CD14-positive monocyte (primary cell): ENCODE data around the gene PPP1R3C. TPM values are rescaled to one million over a fixed set of nuclear protein-coding genes. Genes with fewer than 3 reads are reported as not detected.

Experiments used
- DNase-seq, 3 donors: peaks; one replicate each; pipeline ENCODE4 v3.0.0-alpha.2; 2011 to 2022
- H2AFZ ChIP-seq: 2 replicates; pipeline ENCODE4 v1.6.0; 2012; ENCODE audit warnings: mild to moderate bottlenecking, low read depth, low read length, inconsistent platforms; ENCODE audit not compliant: insufficient read depth, poor library complexity, severe bottlenecking
- H3K27ac ChIP-seq, 2 donors: 1 replicate in 1 of 2; 2 replicates in 1 of 2; pipeline ENCODE4 v1.5.1; 2012 to 2013; ENCODE audit warnings: low read length in 2 of 2, control low read depth in 1 of 2, inconsistent platforms in 1 of 2, low read depth in 1 of 2, mild to moderate bottlenecking in 1 of 2
- H3K27me3 ChIP-seq, 2 donors: one replicate each; pipeline versions ENCODE4 v1.6.0 to v1.6.1; 2011 to 2013; ENCODE audit warnings: low read length in 2 of 2; ENCODE audit not compliant: control insufficient read depth in 2 of 2, insufficient read depth in 2 of 2
- H3K36me3 ChIP-seq, 2 donors: replicated peaks in 1 of 2; 1 replicate in 1 of 2; 2 replicates in 1 of 2; pipeline versions ENCODE4 v1.5.1 to v1.6.1; 2012 to 2013; ENCODE audit warnings: low read length in 2 of 2, control low read depth in 1 of 2, inconsistent platforms in 1 of 2, mild to moderate bottlenecking in 1 of 2; ENCODE audit not compliant: insufficient read depth in 2 of 2, control insufficient read depth in 1 of 2
- H3K4me1 ChIP-seq, 2 donors: 1 replicate in 1 of 2; 2 replicates in 1 of 2; pipeline versions ENCODE4 v1.5.1 to v1.6.1; 2012 to 2013; ENCODE audit warnings: low read length in 2 of 2, control low read depth in 1 of 2, inconsistent platforms in 1 of 2, mild to moderate bottlenecking in 1 of 2, moderate library complexity in 1 of 2; ENCODE audit not compliant: insufficient read depth in 2 of 2, control insufficient read depth in 1 of 2
- H3K4me2 ChIP-seq: replicated peaks from 2 replicates; pipeline ENCODE3; 2012; ENCODE audit warnings: low read length, moderate library complexity, mild to moderate bottlenecking; ENCODE audit not compliant: poor library complexity, severe bottlenecking; ENCODE audit errors: extremely low read depth
- H3K4me3 ChIP-seq, 3 experiments: fragments of 200-600 bp in 1 of 3; sonication (generic) in 1 of 3; replicated peaks in 1 of 3; 1 replicate in 2 of 3; 2 replicates in 1 of 3; pipeline ENCODE4 v1.5.1; 2011 to 2013; ENCODE audit warnings: low read length in 3 of 3, mild to moderate bottlenecking in 3 of 3, control low read depth in 2 of 3, low read depth in 2 of 3, inconsistent platforms in 1 of 3, moderate library complexity in 1 of 3
- H3K79me2 ChIP-seq: 2 replicates; pipeline ENCODE4 v1.6.0; 2012; ENCODE audit warnings: mild to moderate bottlenecking, control low read depth, inconsistent platforms, low read length, moderate library complexity; ENCODE audit not compliant: insufficient read depth
- H3K9ac ChIP-seq: 2 replicates; pipeline ENCODE4 v1.6.0; 2017; ENCODE audit warnings: low read length, mild to moderate bottlenecking; ENCODE audit not compliant: insufficient read depth, poor library complexity, severe bottlenecking
- H3K9me3 ChIP-seq, 2 donors: replicated peaks in 1 of 2; 1 replicate in 1 of 2; 2 replicates in 1 of 2; pipeline versions ENCODE4 v1.5.1 to v1.6.1; 2012 to 2013; ENCODE audit warnings: low read length in 2 of 2, control low read depth in 1 of 2; ENCODE audit not compliant: control insufficient read depth in 1 of 2, insufficient read depth in 1 of 2
- H4K20me1 ChIP-seq: 2 replicates; pipeline ENCODE4 v1.6.0; 2012; ENCODE audit warnings: mild to moderate bottlenecking, low read length, control low read depth, moderate library complexity; ENCODE audit not compliant: insufficient read depth
- H3K27ac Mint-ChIP-seq, 7 donors: one replicate each; pipeline ENCODE4 v1.8.0; 2020; ENCODE audit warnings: mild to moderate bottlenecking in 7 of 7, mixed read lengths in 7 of 7, moderate library complexity in 6 of 7, inconsistent platforms in 2 of 7
- H3K27me3 Mint-ChIP-seq, 3 donors: one replicate each; pipeline ENCODE4 v1.8.0; 2021 to 2022; ENCODE audit warnings: low read depth in 3 of 3, mild to moderate bottlenecking in 3 of 3, mixed read lengths in 3 of 3, moderate library complexity in 3 of 3, inconsistent platforms in 1 of 3
- H3K36me3 Mint-ChIP-seq, 2 donors: one replicate each; pipeline ENCODE4 v1.8.0; 2020; ENCODE audit warnings: mixed read lengths in 2 of 2, inconsistent platforms in 1 of 2, mild to moderate bottlenecking in 1 of 2
- H3K4me1 Mint-ChIP-seq: one replicate; pipeline ENCODE4 v1.8.0; 2020; ENCODE audit warnings: mild to moderate bottlenecking, mixed read lengths
- H3K4me3 Mint-ChIP-seq, 2 donors: one replicate each; pipeline ENCODE4 v1.8.0; 2020; ENCODE audit warnings: mild to moderate bottlenecking in 2 of 2, mixed read lengths in 2 of 2, moderate library complexity in 1 of 2
- H3K9me3 Mint-ChIP-seq, 7 donors: one replicate each; pipeline ENCODE4 v1.8.0; 2020 to 2022; ENCODE audit warnings: mixed read lengths in 7 of 7, mild to moderate bottlenecking in 6 of 7, moderate library complexity in 6 of 7, inconsistent platforms in 2 of 7
- WGBS: methylation state at CpG from one replicate; pipeline ENCODE4 v1.1.5; 2013; ENCODE audit warnings: missing lambda C conversion rate; ENCODE audit not compliant: insufficient coverage; 5-methylcytosine and 5-hydroxymethylcytosine counted together
- intact Hi-C, 2 donors: fragments of 100-400 bp; cut with micrococcal nuclease; formaldehyde crosslinking; loops; one replicate each; pipeline versions ENCODE4 v1.15.0 to v1.15.1; 2023
- polyA plus RNA-seq, 3 donors: library from polyadenylated mRNA; depleted of rRNA in 1 of 3; unstranded in 2 of 3; stranded (reverse) in 1 of 3; fragments of 300-500 nt in 2 of 3; fragments of >200 nt in 1 of 3; fragmentation: Illumina TruSeq in 2 of 3; gene quantifications; 1 replicate in 2 of 3; 2 replicates in 1 of 3; pipeline ENCODE4 v1.2.3, GENCODE V29; 2012 to 2021
- TF ChIP-seq, protein P1 (sequence below): fragments of 200-600 bp; IDR thresholded peaks from one replicate; pipeline ENCODE4 v1.8.0; 2022; ENCODE audit warnings: antibody characterized with exemption, mild to moderate bottlenecking

Gene PPP1R3C
- polyA plus RNA-seq, 3 donors, result not detected

DNA sequence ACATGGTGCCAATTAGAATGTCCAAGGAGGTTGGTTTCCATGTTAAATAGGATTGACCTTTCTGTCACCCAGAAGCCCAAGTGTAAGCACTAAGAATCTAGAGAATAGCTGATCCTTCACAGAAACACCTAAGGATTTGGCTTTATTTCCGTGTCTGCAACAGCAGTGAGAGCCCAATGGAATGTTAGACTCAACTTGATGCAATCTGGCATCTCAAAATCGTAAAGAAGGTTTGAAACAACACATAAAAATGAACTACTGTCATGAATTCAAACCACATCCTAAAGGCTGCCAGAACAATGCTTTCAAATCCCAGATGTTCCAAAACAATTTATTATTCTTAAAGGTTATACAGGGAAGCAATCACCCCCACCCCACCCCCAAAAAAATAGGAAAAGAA is 18.6 kb downstream of the PPP1R3C start:
- no peak overlapping the region for H3K9ac ChIP-seq
- no peaks in the 10 kb centered on the region for H3K27me3 ChIP-seq
- no peak overlapping the region for H3K4me3 ChIP-seq
- H3K9me3 ChIP-seq, result no peaks in the 10 kb centered on the region
- no peaks in the 10 kb centered on the region for H3K79me2 ChIP-seq
- no peak overlapping the region for H2AFZ ChIP-seq
- Mint-ChIP-seq H3K4me3 (no peak overlapping the region), H3K9me3 (no peaks in the 10 kb centered on the region), H3K27me3 (peaks cover 1 to 3% (median 2%) of the 10 kb centered on the region in 3 donors), H3K27ac (no peak overlapping the region), H3K36me3 (no peaks in the 10 kb centered on the region), H3K4me1 (no peaks in the 10 kb centered on the region)
- TF ChIP-seq, protein P1, sequence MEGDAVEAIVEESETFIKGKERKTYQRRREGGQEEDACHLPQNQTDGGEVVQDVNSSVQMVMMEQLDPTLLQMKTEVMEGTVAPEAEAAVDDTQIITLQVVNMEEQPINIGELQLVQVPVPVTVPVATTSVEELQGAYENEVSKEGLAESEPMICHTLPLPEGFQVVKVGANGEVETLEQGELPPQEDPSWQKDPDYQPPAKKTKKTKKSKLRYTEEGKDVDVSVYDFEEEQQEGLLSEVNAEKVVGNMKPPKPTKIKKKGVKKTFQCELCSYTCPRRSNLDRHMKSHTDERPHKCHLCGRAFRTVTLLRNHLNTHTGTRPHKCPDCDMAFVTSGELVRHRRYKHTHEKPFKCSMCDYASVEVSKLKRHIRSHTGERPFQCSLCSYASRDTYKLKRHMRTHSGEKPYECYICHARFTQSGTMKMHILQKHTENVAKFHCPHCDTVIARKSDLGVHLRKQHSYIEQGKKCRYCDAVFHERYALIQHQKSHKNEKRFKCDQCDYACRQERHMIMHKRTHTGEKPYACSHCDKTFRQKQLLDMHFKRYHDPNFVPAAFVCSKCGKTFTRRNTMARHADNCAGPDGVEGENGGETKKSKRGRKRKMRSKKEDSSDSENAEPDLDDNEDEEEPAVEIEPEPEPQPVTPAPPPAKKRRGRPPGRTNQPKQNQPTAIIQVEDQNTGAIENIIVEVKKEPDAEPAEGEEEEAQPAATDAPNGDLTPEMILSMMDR, result no peak
- H4K20me1 ChIP-seq, result no peaks in the 10 kb centered on the region
- intact Hi-C loops, result no loop called here
- H3K27ac ChIP-seq, result no peak overlapping the region
- DNase-seq, result no peak
- no peaks in the 10 kb centered on the region for H3K4me1 ChIP-seq
- no peak overlapping the region for H3K4me2 ChIP-seq
- WGBS, result 67% methylated on average over 1 of the region's 2 CpGs
- H3K36me3 ChIP-seq, result no peaks in the 10 kb centered on the region

DNA sequence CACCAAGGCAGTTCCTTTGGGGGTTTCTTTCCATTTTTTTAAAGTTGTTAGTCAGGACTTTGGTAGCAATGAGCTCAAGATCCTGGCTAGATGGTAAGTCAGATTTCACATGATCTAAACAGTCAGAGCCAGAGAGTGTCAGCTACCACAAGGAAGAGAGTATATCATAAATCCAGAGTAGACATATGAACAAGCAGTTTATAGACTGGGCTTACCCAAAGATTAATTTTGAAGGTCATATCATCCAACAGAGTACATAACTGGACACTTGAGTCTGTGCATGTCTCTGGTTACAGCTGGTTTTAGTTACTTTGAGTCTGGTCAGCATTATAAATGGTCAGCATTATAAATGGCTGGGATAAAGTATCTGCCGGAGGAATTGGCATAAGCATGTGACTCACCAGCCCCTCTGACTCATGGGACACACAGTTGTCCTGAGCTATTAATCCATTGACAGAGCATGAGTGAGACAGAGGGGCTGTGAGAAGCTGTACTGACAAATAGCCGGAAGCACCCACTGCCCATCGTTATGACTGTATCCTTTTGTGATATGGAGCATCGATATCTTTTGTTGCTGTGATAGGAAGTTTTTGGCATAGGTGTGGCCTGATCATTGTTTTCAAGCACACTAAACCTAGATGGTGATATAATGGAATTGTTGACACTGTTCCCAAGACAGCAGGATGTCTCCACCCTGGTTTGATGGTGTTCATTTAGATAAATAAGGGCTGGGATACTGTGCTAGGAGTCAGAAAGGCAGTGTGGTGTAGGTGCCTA is 19.3 kb downstream of the PPP1R3C start:
- Histone ChIP-seq H3K4me3 (no peak overlapping the region), H3K36me3 (no peaks in the 10 kb centered on the region), H3K4me1 (peaks cover 0 to 3% of the 10 kb centered on the region in 2 donors), H3K79me2 (no peaks in the 10 kb centered on the region), H3K27ac (no peak overlapping the region), H3K9me3 (no peaks in the 10 kb centered on the region), H3K9ac (no peak overlapping the region), H3K27me3 (no peaks in the 10 kb centered on the region), H4K20me1 (no peaks in the 10 kb centered on the region), H2AFZ (no peak overlapping the region), H3K4me2 (no peak overlapping the region)
- Mint-ChIP-seq H3K36me3 (no peaks in the 10 kb centered on the region), H3K27me3 (peaks cover 1 to 3% (median 2%) of the 10 kb centered on the region in 3 donors), H3K4me3 (no peak overlapping the region), H3K9me3 (no peaks in the 10 kb centered on the region), H3K27ac (no peak overlapping the region), H3K4me1 (no peaks in the 10 kb centered on the region)
- intact Hi-C loops, result no loop called here
- DNase-seq, result no peak
- TF ChIP-seq, protein P1, result no peak
- WGBS, result 98% methylated on average over 4 of the region's 4 CpGs
